ENCODE results near the gene ZBTB16. TPM values are rescaled to one million over a fixed set of nuclear protein-coding genes. Genes with fewer than 3 reads are reported as not detected.

The ZBTB16 gene
- total RNA-seq, 1 donor from 2014 or later, result 0.17 TPM

- no peak for DNase-seq (ENCODE audit: low read depth)
- no peak for TF ChIP-seq CTCF (conservative IDR thresholded peaks at IDR 0.05; ENCODE audit: low read depth, low read length)
- peak overlapping the region; percentile 91 for H3K4me3 ChIP-seq (ENCODE audit: low read depth, low read length)
Measured at GRCh38 chr11:114058871-114059277, 637 bp upstream of the ZBTB16 start.

GRCh38 chr11:114059984-114060391, 477 bp downstream of the ZBTB16 start:
- no peak for DNase-seq (ENCODE audit: low read depth)
- H3K4me3 ChIP-seq (ENCODE audit: low read depth, low read length), result peak overlapping the region; percentile 91
- peak; percentile 14 for TF ChIP-seq CTCF (conservative IDR thresholded peaks at IDR 0.05; ENCODE audit: low read depth, low read length)

GRCh38 chr11:114060392-114061047, 1.0 kb downstream of the ZBTB16 start:
- TF ChIP-seq CTCF (conservative IDR thresholded peaks at IDR 0.05; ENCODE audit: low read depth, low read length), result no peak
- H3K4me3 ChIP-seq (ENCODE audit: low read depth, low read length), result peak overlapping the region; percentile 91
- DNase-seq (ENCODE audit: low read depth), result no peak

- no peak for TF ChIP-seq CTCF (conservative IDR thresholded peaks at IDR 0.05; ENCODE audit: low read depth, low read length)
- no peak for DNase-seq (ENCODE audit: low read depth)
- peak overlapping the region; percentile 91 for H3K4me3 ChIP-seq (ENCODE audit: low read depth, low read length)
Measured at GRCh38 chr11:114061048-114061680, 1.7 kb downstream of the ZBTB16 start.

- H3K4me3 ChIP-seq (ENCODE audit: low read depth, low read length), result peak overlapping the region; percentile 91
- no peak for DNase-seq (ENCODE audit: low read depth)
- no peak for TF ChIP-seq CTCF (conservative IDR thresholded peaks at IDR 0.05; ENCODE audit: low read depth, low read length)
Measured at GRCh38 chr11:114061681-114062049, 2.2 kb downstream of the ZBTB16 start.

- DNase-seq (ENCODE audit: low read depth), result no peak
- no peak for TF ChIP-seq CTCF (conservative IDR thresholded peaks at IDR 0.05; ENCODE audit: low read depth, low read length)
- H3K4me3 ChIP-seq (ENCODE audit: low read depth, low read length), result no peak overlapping the region
Measured at GRCh38 chr11:114062272-114062671, 2.8 kb downstream of the ZBTB16 start.

Data from epithelial cell of proximal tubule (primary cell).